Activated naive CD8-positive, alpha-beta T cell treated with anti-CD3 and anti-CD28 coated beads for 36 hours (primary cell): Measurements from ENCODE around the gene FAIM2. TPM values are rescaled to one million over a fixed set of nuclear protein-coding genes. Genes with fewer than 3 reads are reported as not detected.

Experiments used
- DNase-seq: peaks from one replicate; pipeline ENCODE4 v3.0.0; 2021
- H3K27ac Mint-ChIP-seq: one replicate; pipeline ENCODE4 v1.8.0; 2022; ENCODE audit warnings: mild to moderate bottlenecking, moderate library complexity, mixed read lengths
- H3K27me3 Mint-ChIP-seq: one replicate; pipeline ENCODE4 v1.8.0; 2022; ENCODE audit warnings: mild to moderate bottlenecking, mixed read lengths
- H3K36me3 Mint-ChIP-seq: one replicate; pipeline ENCODE4 v1.8.0; 2021; ENCODE audit warnings: mild to moderate bottlenecking, mixed read lengths
- H3K4me1 Mint-ChIP-seq: one replicate; pipeline ENCODE4 v1.8.0; 2021; ENCODE audit warnings: mixed read lengths
- H3K4me3 Mint-ChIP-seq: one replicate; pipeline ENCODE4 v1.8.0; 2022; ENCODE audit warnings: mild to moderate bottlenecking, moderate library complexity, mixed read lengths
- H3K9me3 Mint-ChIP-seq: one replicate; pipeline ENCODE4 v1.8.0; 2022; ENCODE audit warnings: mixed read lengths
- total RNA-seq, 2 experiments: library from RNA; stranded (reverse); gene quantifications; one replicate each; pipeline ENCODE4 v1.2.3, GENCODE V29; 2021

The FAIM2 gene
- total RNA-seq, 2 experiments from 2014 or later, result 0.08 to 0.60 TPM

DNA sequence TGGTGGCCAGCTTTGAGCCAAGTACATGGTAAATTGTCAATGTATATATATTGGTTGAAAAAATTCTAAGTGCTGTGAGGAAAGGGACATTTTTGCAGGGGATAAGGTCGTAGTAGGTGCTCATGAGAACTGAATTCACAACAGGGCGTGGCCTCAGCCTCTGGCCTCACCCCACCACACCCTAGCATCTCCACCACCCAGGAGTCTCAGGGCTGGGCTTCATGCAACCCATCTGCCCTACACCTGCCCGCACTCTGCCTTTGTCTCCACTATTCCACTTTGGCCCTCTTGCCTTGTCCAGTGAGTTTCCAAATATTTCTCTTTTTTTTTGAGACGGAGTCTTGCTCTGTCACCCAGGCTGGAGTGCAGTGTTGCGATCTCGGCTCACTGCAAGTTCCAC, 24.8 kb upstream of the FAIM2 start:
- no peak for DNase-seq
- H3K4me1 Mint-ChIP-seq, result peaks cover 4% of the 10 kb centered on the region
- no peaks in the 10 kb centered on the region for H3K27me3 Mint-ChIP-seq
- H3K9me3 Mint-ChIP-seq, result no peaks in the 10 kb centered on the region
- no peak overlapping the region for H3K4me3 Mint-ChIP-seq
- no peaks in the 10 kb centered on the region for H3K36me3 Mint-ChIP-seq
- H3K27ac Mint-ChIP-seq, result no peak overlapping the region

DNA sequence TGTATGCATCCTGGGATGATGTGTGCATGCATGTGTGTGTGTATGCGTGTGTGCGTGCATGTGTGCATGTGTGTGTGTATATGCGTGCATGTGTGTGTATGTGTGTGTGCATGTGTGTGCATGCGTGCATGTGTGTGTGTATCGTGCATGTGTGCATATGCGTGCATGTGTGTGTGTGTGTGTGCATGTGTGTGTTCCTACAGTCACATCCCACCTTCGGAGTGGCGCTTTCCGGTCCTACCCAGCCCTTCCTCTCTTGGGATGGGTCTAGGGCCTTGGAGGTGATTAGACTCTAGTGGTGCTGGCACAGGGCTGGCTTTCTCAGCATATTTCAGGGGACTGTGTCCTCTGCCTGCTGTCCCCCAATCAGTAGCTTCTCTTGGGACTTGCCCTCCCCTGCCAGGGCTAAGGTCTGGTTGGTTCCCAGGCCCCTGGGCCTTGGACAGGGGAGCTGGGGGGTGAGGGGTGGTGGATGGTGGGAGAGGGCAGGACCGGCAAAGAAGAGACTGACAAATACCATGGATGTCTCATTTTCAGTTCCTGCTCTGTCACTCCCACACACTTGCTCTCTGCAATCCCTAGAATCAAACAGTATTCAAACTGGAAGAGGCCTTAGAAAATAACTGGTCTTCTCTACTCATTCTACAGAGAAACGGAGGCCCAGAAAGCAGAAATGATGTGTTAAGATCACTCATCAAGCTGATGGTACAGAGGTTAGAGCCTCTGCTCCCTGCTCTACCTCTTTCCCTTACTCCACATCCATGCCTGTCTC, 21.9 kb upstream of the FAIM2 start:
- no peak overlapping the region for H3K27ac Mint-ChIP-seq
- peaks cover 4% of the 10 kb centered on the region for H3K4me1 Mint-ChIP-seq
- DNase-seq, result no peak
- no peaks in the 10 kb centered on the region for H3K27me3 Mint-ChIP-seq
- H3K36me3 Mint-ChIP-seq, result no peaks in the 10 kb centered on the region
- no peak overlapping the region for H3K4me3 Mint-ChIP-seq
- no peaks in the 10 kb centered on the region for H3K9me3 Mint-ChIP-seq

DNA sequence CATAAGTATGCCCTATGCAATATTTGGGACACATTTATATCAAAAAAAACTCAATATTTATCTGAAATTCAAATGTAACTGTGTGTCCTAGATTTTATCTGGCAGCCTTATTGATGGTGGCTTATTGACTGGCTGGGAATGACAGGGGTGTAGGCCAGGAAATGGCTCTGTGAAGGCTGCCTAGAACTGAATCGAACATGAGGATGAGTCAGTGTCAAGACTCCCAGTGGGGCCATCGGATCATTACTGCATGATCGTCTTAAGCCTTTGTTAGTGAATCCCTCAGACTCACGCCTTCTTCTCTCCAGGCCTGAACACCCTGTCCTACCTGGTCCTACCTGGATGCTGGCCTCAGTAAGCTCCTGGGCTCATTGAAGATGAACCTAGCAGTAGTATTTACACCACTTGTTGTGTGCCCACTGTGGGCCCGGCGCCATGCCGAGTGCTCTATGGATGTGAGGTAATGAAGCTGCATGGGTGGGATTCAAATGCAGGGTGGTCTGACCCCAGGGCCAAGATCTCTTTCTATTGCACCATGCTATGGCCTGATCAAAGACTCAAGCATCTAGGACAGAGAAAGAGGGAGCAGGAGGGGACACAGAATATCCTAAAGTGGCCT, 21.0 kb upstream of the FAIM2 start:
- Mint-ChIP-seq H3K4me1 (peaks cover 4% of the 10 kb centered on the region), H3K27me3 (no peaks in the 10 kb centered on the region), H3K4me3 (no peak overlapping the region), H3K9me3 (no peaks in the 10 kb centered on the region), H3K27ac (no peak overlapping the region), H3K36me3 (no peaks in the 10 kb centered on the region)
- DNase-seq, result no peak

DNA sequence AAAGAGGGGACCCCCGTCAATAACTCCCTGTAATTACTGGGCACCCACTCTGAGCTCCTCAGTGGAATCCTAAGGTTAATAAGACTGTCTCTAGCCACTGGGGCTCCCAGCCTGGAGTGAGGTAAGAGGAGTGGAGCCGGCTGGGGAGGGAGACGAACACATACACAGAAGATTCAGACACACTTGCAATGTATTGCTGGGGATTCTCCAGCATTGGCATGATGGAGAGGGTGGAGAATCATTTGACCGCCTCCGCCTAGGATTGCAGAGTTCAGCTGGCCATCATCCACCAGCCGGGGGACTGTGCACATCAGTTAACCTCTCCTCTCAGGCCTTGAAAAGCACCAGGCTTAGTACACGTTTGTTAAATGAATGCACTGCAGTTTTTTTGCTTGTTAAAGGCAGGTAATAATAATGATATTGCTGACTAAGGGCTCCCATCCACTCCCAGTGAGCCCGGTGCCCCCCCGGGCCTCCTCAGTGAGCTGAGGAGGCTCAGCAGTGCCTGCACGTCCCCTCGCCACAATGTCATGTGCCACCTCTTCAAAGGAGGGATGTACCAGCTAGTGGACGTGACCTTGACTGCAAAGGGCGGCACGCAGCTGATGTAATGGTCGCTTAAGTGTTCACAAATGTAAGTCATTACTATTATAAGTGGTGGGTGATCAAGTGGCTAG, 20.3 kb upstream of the FAIM2 start:
- Mint-ChIP-seq H3K4me3 (no peak overlapping the region), H3K27ac (no peak overlapping the region), H3K4me1 (peaks cover 4% of the 10 kb centered on the region), H3K9me3 (no peaks in the 10 kb centered on the region), H3K36me3 (no peaks in the 10 kb centered on the region), H3K27me3 (no peaks in the 10 kb centered on the region)
- DNase-seq, result no peak

DNA sequence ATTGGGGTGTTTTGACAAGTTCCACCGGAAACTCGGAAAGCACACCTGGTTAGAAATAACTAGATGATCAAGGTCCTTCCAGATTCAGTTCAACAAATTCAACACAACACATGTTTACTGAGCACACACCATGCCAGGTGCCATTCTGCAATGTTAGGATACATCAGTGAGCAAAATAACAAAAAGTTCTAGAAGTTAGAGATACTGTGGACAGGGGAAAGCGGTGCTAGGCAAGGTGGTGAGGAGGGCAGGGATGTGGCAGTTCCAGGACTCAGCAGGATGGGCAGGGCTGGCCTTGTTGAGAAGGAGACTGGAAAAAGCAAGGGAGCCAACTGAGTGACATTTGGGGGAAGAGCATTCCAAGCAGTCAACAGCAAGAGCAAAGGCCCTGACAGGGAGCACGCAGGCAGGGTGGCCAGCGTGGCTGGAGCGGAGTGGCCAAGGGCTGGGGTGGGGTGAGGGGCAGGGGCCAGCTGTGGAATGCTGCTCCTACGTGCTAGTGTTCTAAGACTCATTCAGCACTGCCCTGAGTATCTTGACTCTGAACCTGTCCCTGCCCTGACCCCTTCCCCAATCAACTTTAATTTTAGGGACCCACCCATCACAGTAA, 19.4 kb upstream of the FAIM2 start:
- Mint-ChIP-seq H3K27ac (no peak overlapping the region), H3K36me3 (no peaks in the 10 kb centered on the region), H3K9me3 (no peaks in the 10 kb centered on the region), H3K4me3 (no peak overlapping the region), H3K27me3 (no peaks in the 10 kb centered on the region), H3K4me1 (peaks cover 4% of the 10 kb centered on the region)
- DNase-seq, result no peak

DNA sequence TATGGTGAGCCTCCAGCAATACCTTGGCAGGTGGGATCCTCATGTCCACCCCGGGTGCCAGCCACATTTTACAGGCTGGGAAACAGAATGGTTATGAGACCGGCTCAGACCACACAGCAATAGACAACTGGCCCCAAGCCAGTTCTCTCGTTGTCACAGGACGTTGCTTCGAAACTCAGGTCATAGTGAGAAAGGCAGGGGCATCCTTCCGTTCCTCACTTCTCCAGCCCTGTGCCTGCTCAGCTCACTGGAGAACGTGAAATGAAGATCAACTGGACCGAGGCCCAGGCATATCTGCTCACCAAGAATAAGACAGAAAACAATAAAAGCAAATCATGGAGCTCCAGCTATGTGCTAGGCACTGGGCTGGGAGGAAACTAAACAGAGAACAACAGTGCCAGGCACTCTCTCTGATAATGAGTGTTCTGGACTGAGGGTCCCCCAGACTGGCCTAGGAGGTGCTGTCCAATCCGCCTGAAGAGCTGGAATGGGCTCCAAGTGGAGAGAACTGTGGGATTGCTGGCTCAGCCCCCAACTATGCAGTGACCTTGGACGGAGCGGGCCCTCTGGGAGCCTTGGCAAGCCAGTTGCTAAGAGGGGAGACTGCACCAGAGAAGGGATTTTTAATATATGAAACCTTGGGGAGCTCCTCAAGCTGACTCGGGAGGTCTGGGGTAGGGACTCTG, 18.8 kb upstream of the FAIM2 start:
- Mint-ChIP-seq H3K9me3 (no peaks in the 10 kb centered on the region), H3K27ac (no peak overlapping the region), H3K4me1 (peaks cover 4% of the 10 kb centered on the region), H3K36me3 (no peaks in the 10 kb centered on the region), H3K27me3 (no peaks in the 10 kb centered on the region), H3K4me3 (no peak overlapping the region)
- DNase-seq, result no peak

DNA sequence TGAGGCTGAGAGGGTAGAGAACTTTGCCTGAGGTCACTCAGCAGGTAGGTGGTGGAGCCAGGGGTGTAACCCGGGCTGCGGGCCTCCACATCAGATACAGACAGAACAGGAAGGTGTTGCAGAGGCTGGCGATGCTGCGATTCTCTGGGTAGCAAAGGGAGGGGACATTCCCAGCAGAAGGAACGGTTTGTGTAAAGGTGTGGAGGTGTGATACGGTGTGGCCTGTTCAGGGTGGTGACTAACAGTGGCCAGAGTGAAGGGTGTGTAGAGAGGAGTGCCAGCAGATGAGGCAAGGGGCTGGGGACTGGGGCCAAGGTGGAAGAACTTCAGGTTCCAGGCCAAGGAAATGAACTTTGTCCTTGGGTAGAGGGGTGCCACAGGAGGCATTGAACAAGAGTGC, 18.2 kb upstream of the FAIM2 start:
- H3K4me3 Mint-ChIP-seq, result no peak overlapping the region
- no peaks in the 10 kb centered on the region for H3K27me3 Mint-ChIP-seq
- H3K9me3 Mint-ChIP-seq, result no peaks in the 10 kb centered on the region
- DNase-seq, result no peak
- H3K36me3 Mint-ChIP-seq, result no peaks in the 10 kb centered on the region
- H3K27ac Mint-ChIP-seq, result no peak overlapping the region
- H3K4me1 Mint-ChIP-seq, result peaks cover 4% of the 10 kb centered on the region

DNA sequence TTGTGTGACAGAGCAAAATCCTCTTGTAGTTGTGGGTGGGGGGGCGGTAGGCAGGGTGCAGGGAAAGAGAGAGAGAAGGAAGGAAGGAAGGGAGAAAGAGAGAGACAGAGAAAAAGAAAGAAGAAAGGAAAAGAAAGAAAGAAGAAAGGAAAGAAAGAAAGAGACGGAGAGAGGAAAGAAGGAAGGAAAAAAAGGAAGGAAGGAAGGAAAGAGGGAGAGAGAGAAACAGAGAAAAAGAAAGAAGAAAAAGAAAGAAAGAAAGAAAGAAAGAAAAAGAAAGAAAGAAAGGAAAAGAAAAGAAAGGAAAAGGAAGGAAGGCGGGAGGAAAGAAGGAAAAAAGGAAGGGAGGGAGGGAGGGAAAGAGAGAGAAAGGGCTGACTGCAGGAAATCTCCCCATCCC, 17.6 kb upstream of the FAIM2 start:
- H3K36me3 Mint-ChIP-seq, result no peaks in the 10 kb centered on the region
- H3K27me3 Mint-ChIP-seq, result no peaks in the 10 kb centered on the region
- H3K27ac Mint-ChIP-seq, result no peak overlapping the region

DNA sequence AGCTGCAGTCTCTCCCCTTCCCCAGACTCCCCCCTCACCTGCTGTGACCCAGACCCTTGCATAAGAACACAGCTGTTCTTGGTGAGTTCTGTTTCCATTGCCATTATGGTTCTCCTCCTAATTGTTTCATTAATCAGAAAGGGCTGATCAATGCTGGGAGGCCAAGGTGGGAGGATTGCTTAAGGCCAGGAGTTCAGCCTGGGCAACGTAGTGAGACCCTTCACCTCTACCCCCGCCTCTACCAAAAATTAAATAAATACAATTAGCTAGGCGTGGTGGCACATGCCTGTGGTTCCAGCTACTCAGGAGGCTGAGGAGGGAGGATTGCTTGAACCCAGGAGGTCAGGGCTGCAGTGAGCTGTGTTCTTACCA, 17.2 kb upstream of the FAIM2 start:
- no peak for DNase-seq
- no peaks in the 10 kb centered on the region for H3K9me3 Mint-ChIP-seq
- no peaks in the 10 kb centered on the region for H3K27me3 Mint-ChIP-seq
- no peak overlapping the region for H3K27ac Mint-ChIP-seq
- no peaks in the 10 kb centered on the region for H3K36me3 Mint-ChIP-seq
- H3K4me3 Mint-ChIP-seq, result no peak overlapping the region
- H3K4me1 Mint-ChIP-seq, result no peaks in the 10 kb centered on the region

More for the DNA sequence above, 17.6 kb upstream of the FAIM2 start:
- Mint-ChIP-seq H3K4me1 (peaks cover 3% of the 10 kb centered on the region), H3K4me3 (no peak overlapping the region), H3K9me3 (no peaks in the 10 kb centered on the region)
- DNase-seq, result no peak

DNA sequence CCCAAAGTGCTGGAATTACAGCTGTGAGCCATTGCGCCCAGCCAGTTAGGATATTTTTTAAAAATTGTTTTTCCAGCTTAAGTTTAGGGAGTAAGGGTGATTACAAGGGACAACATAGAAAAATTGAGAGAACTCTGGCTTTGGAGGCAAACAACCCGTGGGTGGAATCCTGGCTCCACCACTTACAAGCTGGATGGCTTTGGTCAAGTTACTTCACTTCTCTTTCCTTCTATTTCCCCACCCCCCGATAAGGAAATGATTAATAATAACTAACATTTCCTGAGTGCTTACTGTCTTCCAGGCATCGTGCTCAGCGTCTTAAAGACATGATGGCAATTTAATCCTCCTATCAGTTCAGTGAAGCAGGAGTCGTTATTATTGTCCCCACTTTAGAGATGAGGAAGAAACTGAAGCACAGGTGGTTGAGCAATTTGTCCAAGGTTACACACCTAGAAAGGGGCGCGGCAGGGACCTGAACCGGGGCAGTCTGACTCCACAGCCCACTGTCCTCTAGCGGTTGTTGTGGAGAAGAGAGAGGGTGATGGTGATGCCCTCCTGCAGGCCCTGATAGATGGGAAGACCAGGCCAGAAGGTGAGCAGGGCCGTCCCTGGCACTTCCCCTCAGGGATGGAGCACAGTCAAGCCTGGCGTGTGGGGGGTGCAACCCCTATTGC, 16.7 kb upstream of the FAIM2 start:
- Mint-ChIP-seq H3K4me3 (no peak overlapping the region), H3K27ac (no peak overlapping the region), H3K4me1 (no peaks in the 10 kb centered on the region)

DNA sequence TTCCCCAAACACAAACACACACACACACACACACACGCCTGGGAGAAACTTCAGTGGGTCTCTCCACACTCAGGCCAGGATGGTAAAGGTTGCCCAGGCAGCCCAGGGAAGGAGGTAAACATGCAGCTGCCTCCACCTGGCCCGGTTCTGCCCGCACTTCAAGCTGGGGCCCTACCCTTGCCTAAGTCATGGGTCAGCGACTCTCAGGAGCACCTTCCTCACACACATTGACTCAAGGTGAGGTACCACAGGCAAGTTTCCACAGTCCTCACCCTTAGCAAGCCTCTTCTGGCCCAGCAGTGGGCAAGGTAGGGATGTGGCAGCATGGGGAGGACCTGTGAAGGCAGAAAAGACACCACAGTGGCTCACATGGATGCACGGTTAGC, 14.1 kb upstream of the FAIM2 start:
- H3K4me3 Mint-ChIP-seq, result no peak overlapping the region
- H3K4me1 Mint-ChIP-seq, result no peaks in the 10 kb centered on the region
- no peaks in the 10 kb centered on the region for H3K27me3 Mint-ChIP-seq
- H3K27ac Mint-ChIP-seq, result no peak overlapping the region
- no peak for DNase-seq
- no peaks in the 10 kb centered on the region for H3K9me3 Mint-ChIP-seq
- H3K36me3 Mint-ChIP-seq, result no peaks in the 10 kb centered on the region

More for the DNA sequence above, 16.7 kb upstream of the FAIM2 start:
- Mint-ChIP-seq H3K36me3 (no peaks in the 10 kb centered on the region), H3K27me3 (no peaks in the 10 kb centered on the region), H3K9me3 (no peaks in the 10 kb centered on the region)
- no peak for DNase-seq

DNA sequence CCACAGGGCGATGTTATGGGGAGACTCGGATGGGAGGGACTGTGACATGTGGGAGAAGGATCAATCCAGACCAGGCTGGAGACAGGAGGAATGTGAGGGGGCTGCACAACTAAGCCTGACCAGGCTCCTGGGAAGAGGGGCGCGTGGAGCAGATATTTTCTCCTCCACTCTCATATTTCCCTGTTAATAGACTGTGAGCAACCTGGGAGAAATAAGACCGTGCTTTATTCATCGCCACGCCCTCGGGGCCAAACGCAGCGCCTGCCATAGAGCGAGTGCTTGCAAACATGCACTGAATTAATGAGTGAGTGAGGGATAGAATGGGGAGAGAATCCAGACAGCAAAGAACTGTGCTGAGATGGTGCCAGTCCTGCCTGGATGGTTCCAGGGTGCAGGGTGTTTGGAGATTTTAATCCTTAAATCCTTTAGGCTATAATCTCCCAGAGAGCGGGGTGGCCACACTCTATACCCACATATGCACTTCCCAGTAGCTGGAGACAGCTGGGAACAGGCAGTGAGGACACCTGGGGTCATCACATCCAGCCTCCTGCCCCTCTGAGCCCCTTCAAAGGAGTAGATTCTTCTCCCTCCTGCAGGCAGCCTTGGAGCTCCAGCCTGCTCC, 13.6 kb upstream of the FAIM2 start:
- Mint-ChIP-seq H3K27ac (no peak overlapping the region), H3K4me1 (no peaks in the 10 kb centered on the region), H3K27me3 (no peaks in the 10 kb centered on the region), H3K9me3 (no peaks in the 10 kb centered on the region), H3K36me3 (no peaks in the 10 kb centered on the region), H3K4me3 (no peak overlapping the region)
- no peak for DNase-seq

DNA sequence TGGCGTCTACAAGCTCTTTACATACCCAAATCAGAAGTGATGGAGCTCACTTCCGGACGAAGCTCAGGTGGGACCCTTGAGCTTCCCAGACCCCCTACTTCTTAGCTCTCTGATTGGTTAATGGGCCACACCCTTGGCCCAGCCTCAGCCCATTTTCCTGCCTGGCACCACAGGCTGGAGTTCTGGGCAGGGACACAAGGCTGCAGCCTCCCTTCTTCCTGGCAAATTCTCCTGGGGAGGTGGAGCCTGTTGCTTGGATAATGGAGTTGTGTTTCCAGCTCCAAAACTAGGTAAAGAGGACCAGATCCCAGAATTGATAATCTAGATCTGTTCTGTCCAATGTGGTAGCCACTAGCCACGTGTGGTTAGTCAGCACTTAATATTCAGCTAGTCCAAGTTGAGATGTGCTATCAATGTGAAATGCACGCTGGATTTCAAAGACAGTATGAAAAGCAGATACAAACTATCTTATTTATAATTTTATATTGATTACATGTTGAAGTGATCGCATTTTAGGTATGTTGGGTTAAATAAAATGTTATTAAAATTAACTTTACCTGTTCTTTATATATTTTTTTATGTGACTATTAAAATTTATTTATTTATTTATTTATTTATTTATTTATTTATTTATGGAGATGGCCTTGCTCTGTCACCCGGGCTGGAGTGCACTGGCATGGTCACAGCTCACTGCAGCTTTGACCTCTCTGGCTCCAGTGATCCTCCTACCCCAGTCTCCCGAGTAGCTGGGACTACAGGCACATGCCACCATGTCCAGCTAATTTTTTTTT, 12.6 kb upstream of the FAIM2 start:
- Mint-ChIP-seq H3K36me3 (no peaks in the 10 kb centered on the region), H3K4me1 (no peaks in the 10 kb centered on the region)

More for the DNA sequence above, 12.6 kb upstream of the FAIM2 start:
- Mint-ChIP-seq H3K27me3 (no peaks in the 10 kb centered on the region), H3K27ac (no peak overlapping the region), H3K4me3 (no peak overlapping the region), H3K9me3 (no peaks in the 10 kb centered on the region)
- DNase-seq, result no peak
